Measurements from ENCODE around the gene HSD17B10.
"Not testable (repeated sequence)": the region's sequence is repeated elsewhere in the genome, so short reads cannot be mapped to it uniquely, and the experiment has no call there.

HSD17B10 gene

DNA sequence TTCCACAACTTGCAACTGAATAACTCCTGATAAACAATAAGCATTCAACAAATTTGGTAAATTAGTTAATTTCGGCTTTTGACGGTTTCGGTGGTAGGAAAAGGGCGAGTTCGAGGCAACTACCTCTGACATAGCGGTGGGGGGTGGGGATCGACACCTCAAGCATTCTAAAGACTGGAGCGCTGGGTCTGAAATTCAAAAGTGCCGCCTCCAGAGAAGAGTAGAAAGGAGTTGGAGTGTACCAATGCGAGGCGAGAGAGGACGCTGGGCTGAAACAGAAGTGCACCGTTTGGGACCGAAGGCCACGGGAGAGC is 12.4 kb downstream of the HSD17B10 start:
- intact Hi-C loops (cut with micrococcal nuclease) = loop anchor here (1.0 kb wide), 1 partner anchor 13 kb away; the partner anchor contains the start of gene HSD17B10
- Mint-ChIP-seq H3K27ac (peak overlapping the region; percentile 92), H3K27me3 (no peaks in the 10 kb centered on the region), H3K9me3 (no peaks in the 10 kb centered on the region), H3K4me3 (peak overlapping the region; percentile 96), H3K36me3 (ENCODE audit: low read depth) (peaks cover 18% of the 10 kb centered on the region), H3K4me1 (ENCODE audit: low read depth) (peaks cover 26% of the 10 kb centered on the region)

GRCh38 chrX:53421125-53421524 is 13.0 kb downstream of the HSD17B10 start:
- H3K4me1 Mint-ChIP-seq (ENCODE audit: low read depth) = peaks cover 26% of the 10 kb centered on the region
- no peak overlapping the region for H3K27ac Mint-ChIP-seq
- no peaks in the 10 kb centered on the region for H3K27me3 Mint-ChIP-seq
- H3K9me3 Mint-ChIP-seq = no peaks in the 10 kb centered on the region
- no peak overlapping the region for H3K4me3 Mint-ChIP-seq
- intact Hi-C loops (cut with micrococcal nuclease) = no loop called here
- peaks cover 18% of the 10 kb centered on the region for H3K36me3 Mint-ChIP-seq (ENCODE audit: low read depth)

DNA sequence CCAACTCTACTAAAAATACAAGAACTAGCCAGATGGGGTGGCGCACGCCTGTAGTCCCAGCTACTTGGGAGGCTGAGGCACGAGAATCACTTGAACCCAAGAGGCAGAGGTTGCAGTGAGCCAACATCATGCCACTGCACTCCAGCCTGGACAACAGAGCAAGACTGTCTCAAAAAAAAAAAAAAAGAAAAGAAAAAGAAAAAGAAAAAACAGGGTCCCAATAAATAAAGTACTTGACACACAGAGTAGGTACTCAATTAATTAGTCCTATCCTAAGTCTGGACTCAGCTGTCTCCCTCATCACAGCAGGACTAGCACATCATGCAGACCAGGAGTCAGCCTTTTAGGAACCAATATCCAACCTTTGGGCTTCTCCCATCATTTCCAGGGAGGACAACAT is 13.8 kb downstream of the HSD17B10 start:
- H3K27ac Mint-ChIP-seq; H3K9me3 Mint-ChIP-seq; intact Hi-C loops (cut with micrococcal nuclease); H3K4me3 Mint-ChIP-seq; H3K27me3 Mint-ChIP-seq: not testable (repeated sequence)
- peaks cover 22% of the 10 kb centered on the region for H3K4me1 Mint-ChIP-seq (ENCODE audit: low read depth)
- H3K36me3 Mint-ChIP-seq (ENCODE audit: low read depth) = peaks cover 18% of the 10 kb centered on the region

DNA sequence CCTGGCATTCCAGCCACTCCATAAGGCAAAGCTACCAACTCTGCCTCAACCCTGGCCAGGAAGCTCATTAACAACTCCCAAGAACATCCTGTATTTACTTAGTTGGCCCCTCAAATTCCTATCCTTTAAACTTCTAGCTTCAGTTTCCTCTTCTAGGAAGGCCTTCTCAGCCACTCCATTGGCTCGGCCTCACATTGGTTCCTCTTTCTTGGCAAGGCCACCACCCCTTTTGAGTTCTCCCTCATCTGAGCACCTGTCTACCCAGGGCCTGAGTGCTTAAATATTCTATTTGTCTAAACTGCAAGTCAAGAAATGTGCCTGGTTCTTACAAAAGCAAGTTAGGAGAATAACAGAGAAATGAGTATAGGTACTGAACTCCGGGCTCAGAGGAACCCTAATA is 21.7 kb downstream of the HSD17B10 start:
- peaks cover 23% of the 10 kb centered on the region for H3K4me1 Mint-ChIP-seq (ENCODE audit: low read depth)
- H3K27me3 Mint-ChIP-seq = no peaks in the 10 kb centered on the region
- H3K36me3 Mint-ChIP-seq (ENCODE audit: low read depth) = peaks cover 75% of the 10 kb centered on the region
- no peak overlapping the region for H3K27ac Mint-ChIP-seq
- intact Hi-C loops (cut with micrococcal nuclease) = no loop called here
- H3K9me3 Mint-ChIP-seq = no peaks in the 10 kb centered on the region
- no peak overlapping the region for H3K4me3 Mint-ChIP-seq

DNA sequence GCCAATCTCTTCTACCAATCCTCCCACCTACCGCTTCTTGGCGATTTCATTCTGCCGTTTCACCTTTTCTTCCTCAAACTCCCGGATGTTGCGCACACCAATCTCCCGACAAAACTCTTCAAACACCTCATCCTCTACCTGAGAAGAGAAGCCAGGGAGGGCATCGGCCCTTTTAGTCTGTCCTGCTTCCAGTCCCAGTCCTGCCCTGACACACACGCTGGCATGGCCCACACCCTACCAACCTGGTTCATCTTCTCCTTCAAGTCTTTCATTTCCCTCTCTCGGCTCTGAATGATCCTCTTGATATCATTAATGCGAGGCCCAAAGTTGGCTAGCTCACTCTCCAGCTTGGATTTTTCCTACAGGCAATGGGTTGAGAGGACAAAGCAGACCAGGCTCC is 30.6 kb downstream of the HSD17B10 start:
- Mint-ChIP-seq H3K27me3 (no peaks in the 10 kb centered on the region), H3K4me1 (ENCODE audit: low read depth) (no peaks in the 10 kb centered on the region), H3K27ac (no peak overlapping the region), H3K4me3 (no peak overlapping the region), H3K36me3 (ENCODE audit: low read depth) (peaks cover 89% of the 10 kb centered on the region), H3K9me3 (no peaks in the 10 kb centered on the region)
- intact Hi-C loops (cut with micrococcal nuclease) = no loop called here

- Mint-ChIP-seq H3K27ac (no peak overlapping the region), H3K4me3 (no peak overlapping the region), H3K9me3 (no peaks in the 10 kb centered on the region), H3K36me3 (ENCODE audit: low read depth) (peaks cover 87% of the 10 kb centered on the region), H3K27me3 (no peaks in the 10 kb centered on the region), H3K4me1 (ENCODE audit: low read depth) (no peaks in the 10 kb centered on the region)
- intact Hi-C loops (cut with micrococcal nuclease) = no loop called here
Measured at GRCh38 chrX:53398216-53398615, 36.0 kb downstream of the HSD17B10 start.

- H3K9me3 Mint-ChIP-seq = no peaks in the 10 kb centered on the region
- peaks cover 73% of the 10 kb centered on the region for H3K36me3 Mint-ChIP-seq (ENCODE audit: low read depth)
- no peaks in the 10 kb centered on the region for H3K4me1 Mint-ChIP-seq (ENCODE audit: low read depth)
- H3K27me3 Mint-ChIP-seq = no peaks in the 10 kb centered on the region
- no peak overlapping the region for H3K4me3 Mint-ChIP-seq
- no peak overlapping the region for H3K27ac Mint-ChIP-seq
- intact Hi-C loops (cut with micrococcal nuclease) = no loop called here
Measured at GRCh38 chrX:53395605-53396298, 38.4 kb downstream of the HSD17B10 start.

- intact Hi-C loops (cut with micrococcal nuclease) = no loop called here
- Mint-ChIP-seq H3K27me3 (no peaks in the 10 kb centered on the region), H3K9me3 (no peaks in the 10 kb centered on the region), H3K4me1 (ENCODE audit: low read depth) (no peaks in the 10 kb centered on the region), H3K27ac (no peak overlapping the region), H3K4me3 (no peak overlapping the region), H3K36me3 (ENCODE audit: low read depth) (peaks cover 72% of the 10 kb centered on the region)
Measured at GRCh38 chrX:53383376-53384076, 50.6 kb downstream of the HSD17B10 start.
